ENCODE measurements around the gene ZDHHC14. TPM values are rescaled to one million over a fixed set of nuclear protein-coding genes. Genes with fewer than 3 reads are reported as not detected.

Gene ZDHHC14
- total RNA-seq, 1 donor from 2014 or later = 6.8 TPM

- Histone ChIP-seq H3K4me3 (ENCODE audit: low read length in 3 of 3) (no peak overlapping the region), H3K27me3 (ENCODE audit: control insufficient read depth in 3 of 3, insufficient read depth in 3 of 3, low read length in 3 of 3) (no peaks in the 10 kb centered on the region), H3K4me1 (ENCODE audit: control insufficient read depth in 3 of 3, insufficient read depth in 3 of 3, low read length in 3 of 3) (peaks cover 18 to 31% (median 29%) of the 10 kb centered on the region in 3 donors), H3K9ac (ENCODE audit: low read depth in 1 of 3, low read length in 3 of 3) (peak overlapping the region in 1 of 3 donors; percentile 35), H3K9me3 (ENCODE audit: control insufficient read depth in 3 of 3, low read length in 3 of 3) (no peaks in the 10 kb centered on the region), H3K27ac (ENCODE audit: low read depth, low read length) (peak overlapping the region; percentile 65), H3K36me3 (ENCODE audit: control insufficient read depth in 3 of 3, insufficient read depth in 3 of 3, low read length in 3 of 3) (peaks cover 0 to 8% (median 5%) of the 10 kb centered on the region in 3 donors)
Observed at GRCh38 chr6:157668713-157669112, 287.7 kb downstream of the ZDHHC14 start.

DNA sequence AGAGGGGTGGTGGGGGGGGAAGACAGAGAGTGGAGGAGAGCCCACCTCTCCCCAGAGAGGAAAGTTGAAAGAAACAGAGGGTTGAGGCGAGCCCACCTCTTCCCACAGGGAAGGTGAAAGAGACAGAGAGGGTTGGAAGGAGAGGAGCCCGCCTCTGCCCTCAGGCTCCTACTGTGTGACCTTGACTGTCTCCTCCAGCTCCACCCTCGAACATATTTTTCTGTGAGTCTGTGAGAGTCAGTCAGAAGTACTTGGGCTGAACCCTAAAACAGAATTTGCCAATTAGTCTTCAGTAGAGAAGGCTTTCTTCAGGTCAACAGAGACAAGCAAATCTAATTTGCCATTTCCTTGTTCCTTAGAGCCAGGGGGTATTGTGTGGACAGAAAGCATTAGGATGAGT, 288.3 kb downstream of the ZDHHC14 start:
- no peaks in the 10 kb centered on the region for H3K27me3 ChIP-seq (ENCODE audit: control insufficient read depth in 3 of 3, insufficient read depth in 3 of 3, low read length in 3 of 3)
- peak overlapping the region; percentile 35 to 67 (median 50) for H3K9ac ChIP-seq (ENCODE audit: low read depth in 1 of 3, low read length in 3 of 3)
- H3K36me3 ChIP-seq (ENCODE audit: control insufficient read depth in 3 of 3, insufficient read depth in 3 of 3, low read length in 3 of 3) = peaks cover 0 to 8% (median 5%) of the 10 kb centered on the region in 3 donors
- peak overlapping the region; percentile 65 for H3K27ac ChIP-seq (ENCODE audit: low read depth, low read length)
- peaks cover 18 to 31% (median 29%) of the 10 kb centered on the region in 3 donors for H3K4me1 ChIP-seq (ENCODE audit: control insufficient read depth in 3 of 3, insufficient read depth in 3 of 3, low read length in 3 of 3)
- H3K4me3 ChIP-seq (ENCODE audit: low read length in 3 of 3) = peak overlapping the region in 1 of 3 donors; percentile 61
- no peaks in the 10 kb centered on the region for H3K9me3 ChIP-seq (ENCODE audit: control insufficient read depth in 3 of 3, low read length in 3 of 3)

DNA sequence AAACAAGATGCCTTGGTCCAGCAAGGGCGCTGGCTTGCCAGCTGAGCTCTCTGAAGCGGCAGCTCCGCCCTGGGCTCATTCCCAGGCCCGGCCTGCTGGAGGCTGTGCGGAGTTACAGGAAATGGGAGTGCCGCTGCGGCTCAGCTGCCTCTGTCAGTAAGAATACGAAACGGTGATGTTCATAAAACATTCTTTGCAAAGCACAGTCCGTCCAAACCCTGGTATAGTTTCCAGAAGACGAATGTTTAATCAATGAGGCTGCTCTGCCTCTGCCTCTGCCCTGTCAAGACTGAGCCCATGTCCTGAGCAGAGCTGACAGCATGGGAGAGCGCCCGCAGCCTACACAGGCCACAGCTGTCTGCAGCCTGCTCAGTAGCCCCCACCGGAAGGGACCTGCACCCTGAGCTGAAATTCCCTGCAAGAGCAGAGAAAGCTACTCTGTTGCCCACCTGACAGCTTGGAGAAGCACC, 288.8 kb downstream of the ZDHHC14 start:
- peak overlapping the region; percentile 65 for H3K27ac ChIP-seq (ENCODE audit: low read depth, low read length)
- H3K9me3 ChIP-seq (ENCODE audit: control insufficient read depth in 3 of 3, low read length in 3 of 3) = no peaks in the 10 kb centered on the region
- peaks cover 0 to 8% (median 5%) of the 10 kb centered on the region in 3 donors for H3K36me3 ChIP-seq (ENCODE audit: control insufficient read depth in 3 of 3, insufficient read depth in 3 of 3, low read length in 3 of 3)
- no peaks in the 10 kb centered on the region for H3K27me3 ChIP-seq (ENCODE audit: control insufficient read depth in 3 of 3, insufficient read depth in 3 of 3, low read length in 3 of 3)
- peak overlapping the region; percentile 26 to 61 (median 47) for H3K4me3 ChIP-seq (ENCODE audit: low read length in 3 of 3)
- peak overlapping the region; percentile 50 to 74 (median 67) for H3K9ac ChIP-seq (ENCODE audit: low read depth in 1 of 3, low read length in 3 of 3)
- peaks cover 18 to 31% (median 29%) of the 10 kb centered on the region in 3 donors for H3K4me1 ChIP-seq (ENCODE audit: control insufficient read depth in 3 of 3, insufficient read depth in 3 of 3, low read length in 3 of 3)

DNA sequence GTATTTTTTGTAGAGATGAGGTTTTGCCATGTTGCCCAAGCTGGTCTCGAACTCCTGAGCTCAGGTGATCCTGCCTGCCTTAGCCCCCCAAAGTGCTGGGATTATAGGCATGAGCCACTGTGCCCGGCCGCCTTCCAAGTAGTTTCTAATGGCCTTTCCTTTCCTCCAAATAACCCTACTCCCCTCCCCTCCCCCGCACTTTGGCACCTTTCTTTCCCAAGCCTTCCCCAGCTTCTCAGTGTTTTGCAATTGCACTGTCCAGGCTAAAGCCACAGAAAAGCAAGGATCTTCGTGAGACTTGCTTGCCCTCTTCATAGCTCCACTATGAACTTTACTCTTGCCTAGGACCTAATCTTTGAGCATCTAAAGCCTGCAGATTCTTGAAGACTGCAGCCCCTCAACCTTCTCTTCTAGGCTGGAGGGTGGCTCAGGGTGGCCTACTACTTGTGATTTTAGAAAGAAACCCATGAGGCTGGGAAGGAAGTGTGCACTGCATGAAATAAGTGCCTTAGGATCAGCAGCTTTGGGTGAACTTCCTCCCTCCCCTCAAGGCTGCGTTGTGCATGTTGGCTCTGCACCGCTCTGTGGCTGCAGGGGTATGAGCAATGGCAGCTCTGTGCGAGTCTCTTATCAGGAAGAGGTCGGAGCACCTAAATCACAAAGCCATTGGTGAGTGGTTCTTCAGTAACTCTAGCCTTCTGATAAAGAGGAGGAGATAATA, 289.6 kb downstream of the ZDHHC14 start:
- peaks cover 0 to 5% (median 5%) of the 10 kb centered on the region in 3 donors for H3K36me3 ChIP-seq (ENCODE audit: control insufficient read depth in 3 of 3, insufficient read depth in 3 of 3, low read length in 3 of 3)
- H3K4me1 ChIP-seq (ENCODE audit: control insufficient read depth in 3 of 3, insufficient read depth in 3 of 3, low read length in 3 of 3) = peaks cover 18 to 31% (median 29%) of the 10 kb centered on the region in 3 donors
- H3K4me3 ChIP-seq (ENCODE audit: low read length in 3 of 3) = no peak overlapping the region
- H3K27me3 ChIP-seq (ENCODE audit: control insufficient read depth in 3 of 3, insufficient read depth in 3 of 3, low read length in 3 of 3) = no peaks in the 10 kb centered on the region
- no peak overlapping the region for H3K27ac ChIP-seq (ENCODE audit: low read depth, low read length)
- H3K9me3 ChIP-seq (ENCODE audit: control insufficient read depth in 3 of 3, low read length in 3 of 3) = no peaks in the 10 kb centered on the region
- H3K9ac ChIP-seq (ENCODE audit: low read depth in 1 of 3, low read length in 3 of 3) = peak overlapping the region in 1 of 3 donors; percentile 50

- Histone ChIP-seq H3K4me3 (ENCODE audit: low read length in 3 of 3) (no peak overlapping the region), H3K9me3 (ENCODE audit: control insufficient read depth in 3 of 3, low read length in 3 of 3) (no peaks in the 10 kb centered on the region), H3K27ac (ENCODE audit: low read depth, low read length) (no peak overlapping the region), H3K4me1 (ENCODE audit: control insufficient read depth in 3 of 3, insufficient read depth in 3 of 3, low read length in 3 of 3) (peaks cover 18 to 26% (median 23%) of the 10 kb centered on the region in 3 donors), H3K36me3 (ENCODE audit: control insufficient read depth in 3 of 3, insufficient read depth in 3 of 3, low read length in 3 of 3) (peaks cover 0 to 7% (median 5%) of the 10 kb centered on the region in 3 donors), H3K9ac (ENCODE audit: low read depth in 1 of 3, low read length in 3 of 3) (no peak overlapping the region), H3K27me3 (ENCODE audit: control insufficient read depth in 3 of 3, insufficient read depth in 3 of 3, low read length in 3 of 3) (no peaks in the 10 kb centered on the region)
Observed at GRCh38 chr6:157672726-157673412, 291.9 kb downstream of the ZDHHC14 start.

DNA sequence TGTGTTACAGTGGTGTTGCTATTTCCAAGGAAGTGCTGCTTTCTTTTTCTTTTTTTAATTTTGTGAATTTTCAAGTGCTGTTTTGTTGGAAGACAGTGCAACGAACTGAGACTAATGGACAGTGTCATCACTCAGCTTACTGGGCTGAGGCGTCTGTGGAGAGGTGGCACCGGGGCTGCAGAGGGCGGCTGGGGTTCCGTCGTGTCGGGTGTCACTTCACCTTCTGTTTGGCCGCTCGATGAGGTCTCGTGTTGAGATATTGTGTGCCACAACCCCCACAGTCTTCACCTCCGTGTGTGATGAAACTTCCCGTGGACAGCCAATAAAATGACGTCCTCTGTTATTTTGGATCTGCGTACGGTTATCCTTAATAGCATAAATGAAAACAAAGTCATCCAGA, 292.6 kb downstream of the ZDHHC14 start:
- Histone ChIP-seq H3K9me3 (ENCODE audit: control insufficient read depth in 3 of 3, low read length in 3 of 3) (no peaks in the 10 kb centered on the region), H3K4me1 (ENCODE audit: control insufficient read depth in 3 of 3, insufficient read depth in 3 of 3, low read length in 3 of 3) (peaks cover 18 to 26% (median 23%) of the 10 kb centered on the region in 3 donors), H3K9ac (ENCODE audit: low read depth in 1 of 3, low read length in 3 of 3) (no peak overlapping the region), H3K36me3 (ENCODE audit: control insufficient read depth in 3 of 3, insufficient read depth in 3 of 3, low read length in 3 of 3) (peaks cover 0 to 7% (median 5%) of the 10 kb centered on the region in 3 donors), H3K27me3 (ENCODE audit: control insufficient read depth in 3 of 3, insufficient read depth in 3 of 3, low read length in 3 of 3) (no peaks in the 10 kb centered on the region), H3K27ac (ENCODE audit: low read depth, low read length) (no peak overlapping the region), H3K4me3 (ENCODE audit: low read length in 3 of 3) (no peak overlapping the region)

- H3K27me3 ChIP-seq (ENCODE audit: control insufficient read depth in 3 of 3, insufficient read depth in 3 of 3, low read length in 3 of 3) = no peaks in the 10 kb centered on the region
- peaks cover 16 to 22% (median 20%) of the 10 kb centered on the region in 3 donors for H3K4me1 ChIP-seq (ENCODE audit: control insufficient read depth in 3 of 3, insufficient read depth in 3 of 3, low read length in 3 of 3)
- H3K9me3 ChIP-seq (ENCODE audit: control insufficient read depth in 3 of 3, low read length in 3 of 3) = no peaks in the 10 kb centered on the region
- H3K4me3 ChIP-seq (ENCODE audit: low read length in 3 of 3) = no peak overlapping the region
- no peak overlapping the region for H3K27ac ChIP-seq (ENCODE audit: low read depth, low read length)
- H3K36me3 ChIP-seq (ENCODE audit: control insufficient read depth in 3 of 3, insufficient read depth in 3 of 3, low read length in 3 of 3) = peaks cover 0 to 7% (median 5%) of the 10 kb centered on the region in 3 donors
- H3K9ac ChIP-seq (ENCODE audit: low read depth in 1 of 3, low read length in 3 of 3) = no peak overlapping the region
Observed at GRCh38 chr6:157674061-157674460, 293.1 kb downstream of the ZDHHC14 start.

- Histone ChIP-seq H3K36me3 (ENCODE audit: control insufficient read depth in 3 of 3, insufficient read depth in 3 of 3, low read length in 3 of 3) (peaks cover 0 to 7% (median 5%) of the 10 kb centered on the region in 3 donors), H3K27ac (ENCODE audit: low read depth, low read length) (no peak overlapping the region), H3K9me3 (ENCODE audit: control insufficient read depth in 3 of 3, low read length in 3 of 3) (no peaks in the 10 kb centered on the region), H3K9ac (ENCODE audit: low read depth in 1 of 3, low read length in 3 of 3) (no peak overlapping the region), H3K27me3 (ENCODE audit: control insufficient read depth in 3 of 3, insufficient read depth in 3 of 3, low read length in 3 of 3) (no peaks in the 10 kb centered on the region), H3K4me3 (ENCODE audit: low read length in 3 of 3) (no peak overlapping the region), H3K4me1 (ENCODE audit: control insufficient read depth in 3 of 3, insufficient read depth in 3 of 3, low read length in 3 of 3) (peaks cover 0 to 4% (median 3%) of the 10 kb centered on the region in 3 donors)
Observed at GRCh38 chr6:157675831-157676230, 294.8 kb downstream of the ZDHHC14 start.

GRCh38 chr6:157676241-157676640, 295.3 kb downstream of the ZDHHC14 start:
- Histone ChIP-seq H3K27me3 (ENCODE audit: control insufficient read depth in 3 of 3, insufficient read depth in 3 of 3, low read length in 3 of 3) (no peaks in the 10 kb centered on the region), H3K9me3 (ENCODE audit: control insufficient read depth in 3 of 3, low read length in 3 of 3) (no peaks in the 10 kb centered on the region), H3K9ac (ENCODE audit: low read depth in 1 of 3, low read length in 3 of 3) (no peak overlapping the region), H3K4me3 (ENCODE audit: low read length in 3 of 3) (no peak overlapping the region), H3K36me3 (ENCODE audit: control insufficient read depth in 3 of 3, insufficient read depth in 3 of 3, low read length in 3 of 3) (peaks cover 0 to 7% (median 5%) of the 10 kb centered on the region in 3 donors), H3K4me1 (ENCODE audit: control insufficient read depth in 3 of 3, insufficient read depth in 3 of 3, low read length in 3 of 3) (peaks cover 0 to under 1% (median 0%) of the 10 kb centered on the region in 3 donors), H3K27ac (ENCODE audit: low read depth, low read length) (no peak overlapping the region)

DNA sequence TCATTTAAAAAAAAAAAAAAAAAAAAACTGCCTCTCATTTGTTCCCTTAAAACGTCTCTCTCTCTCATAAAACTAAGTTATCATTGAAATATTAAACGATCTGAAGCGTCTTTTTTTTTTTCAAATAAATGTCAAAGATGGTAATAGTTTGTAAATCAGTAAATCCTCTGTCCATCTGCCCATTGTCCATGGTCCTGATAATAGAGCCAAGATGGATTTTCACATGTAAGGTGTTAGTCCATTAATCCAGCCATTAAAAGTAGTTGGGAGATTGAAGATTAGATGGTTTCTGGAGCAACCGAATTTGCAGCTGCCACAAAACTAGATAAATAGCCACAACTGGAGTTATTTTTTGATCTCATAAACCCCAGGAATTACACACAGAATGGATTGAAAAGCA, 296.2 kb downstream of the ZDHHC14 start:
- Histone ChIP-seq H3K9ac (ENCODE audit: low read depth in 1 of 3, low read length in 3 of 3) (no peak overlapping the region), H3K9me3 (ENCODE audit: control insufficient read depth in 3 of 3, low read length in 3 of 3) (no peaks in the 10 kb centered on the region), H3K4me3 (ENCODE audit: low read length in 3 of 3) (no peak overlapping the region), H3K36me3 (ENCODE audit: control insufficient read depth in 3 of 3, insufficient read depth in 3 of 3, low read length in 3 of 3) (peaks cover 0 to 7% (median 5%) of the 10 kb centered on the region in 3 donors), H3K27me3 (ENCODE audit: control insufficient read depth in 3 of 3, insufficient read depth in 3 of 3, low read length in 3 of 3) (no peaks in the 10 kb centered on the region), H3K27ac (ENCODE audit: low read depth, low read length) (no peak overlapping the region), H3K4me1 (ENCODE audit: control insufficient read depth in 3 of 3, insufficient read depth in 3 of 3, low read length in 3 of 3) (no peaks in the 10 kb centered on the region)

All from skeletal muscle tissue (tissue), 4 donors.